Loucy (cell line): Measurements from ENCODE around the gene POLQ.

Experiments
- EZH2phosphoT487 ChIP-seq: fragments of 200-600 bp; IDR thresholded peaks from 2 replicates; pipeline ENCODE4 v1.6.1; 2018; ENCODE audit warnings: antibody characterized with exemption, mild to moderate bottlenecking, moderate library complexity, borderline replicate concordance
- TF ChIP-seq, protein P1 (sequence below): fragments of 200-600 bp; sonication (generic); conservative IDR thresholded peaks from 2 replicates; pipeline ENCODE4 v1.5.1; 2014; ENCODE audit warnings: mild to moderate bottlenecking, antibody characterized with exemption, low read length

DNA sequence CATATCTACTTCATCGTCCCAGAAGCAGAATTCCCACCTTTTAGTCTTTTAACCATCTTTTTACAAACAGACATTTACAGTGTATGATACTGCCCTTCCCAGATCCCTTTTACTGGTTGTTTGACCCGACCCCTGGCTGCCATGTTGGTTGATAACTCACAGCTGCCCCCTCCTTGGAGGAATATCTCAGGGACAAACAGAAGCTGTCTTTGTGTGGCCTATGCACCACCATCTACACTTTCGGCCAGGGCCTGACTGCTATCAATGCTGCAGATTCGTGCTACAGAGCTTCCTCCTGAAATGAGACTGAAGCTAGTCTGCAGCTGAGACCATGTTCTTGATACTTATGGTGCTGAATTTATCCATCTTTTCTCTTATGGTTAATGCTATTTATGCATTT lies 6.6 kb upstream of the POLQ start:
- TF ChIP-seq, protein P1, sequence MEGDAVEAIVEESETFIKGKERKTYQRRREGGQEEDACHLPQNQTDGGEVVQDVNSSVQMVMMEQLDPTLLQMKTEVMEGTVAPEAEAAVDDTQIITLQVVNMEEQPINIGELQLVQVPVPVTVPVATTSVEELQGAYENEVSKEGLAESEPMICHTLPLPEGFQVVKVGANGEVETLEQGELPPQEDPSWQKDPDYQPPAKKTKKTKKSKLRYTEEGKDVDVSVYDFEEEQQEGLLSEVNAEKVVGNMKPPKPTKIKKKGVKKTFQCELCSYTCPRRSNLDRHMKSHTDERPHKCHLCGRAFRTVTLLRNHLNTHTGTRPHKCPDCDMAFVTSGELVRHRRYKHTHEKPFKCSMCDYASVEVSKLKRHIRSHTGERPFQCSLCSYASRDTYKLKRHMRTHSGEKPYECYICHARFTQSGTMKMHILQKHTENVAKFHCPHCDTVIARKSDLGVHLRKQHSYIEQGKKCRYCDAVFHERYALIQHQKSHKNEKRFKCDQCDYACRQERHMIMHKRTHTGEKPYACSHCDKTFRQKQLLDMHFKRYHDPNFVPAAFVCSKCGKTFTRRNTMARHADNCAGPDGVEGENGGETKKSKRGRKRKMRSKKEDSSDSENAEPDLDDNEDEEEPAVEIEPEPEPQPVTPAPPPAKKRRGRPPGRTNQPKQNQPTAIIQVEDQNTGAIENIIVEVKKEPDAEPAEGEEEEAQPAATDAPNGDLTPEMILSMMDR, result no peak
- TF ChIP-seq EZH2phosphoT487, result no peak
